NCI-H345 (cell line): ENCODE data around the gene TTYH2.
A peak's percentile ranks its signal among the peaks of the same experiment; 100 is the strongest.

Experiments used
- DNase-seq: peaks from one replicate; lab custom pipeline; 2025; lab: John Stamatoyannopoulos, UW

The TTYH2 gene

DNA sequence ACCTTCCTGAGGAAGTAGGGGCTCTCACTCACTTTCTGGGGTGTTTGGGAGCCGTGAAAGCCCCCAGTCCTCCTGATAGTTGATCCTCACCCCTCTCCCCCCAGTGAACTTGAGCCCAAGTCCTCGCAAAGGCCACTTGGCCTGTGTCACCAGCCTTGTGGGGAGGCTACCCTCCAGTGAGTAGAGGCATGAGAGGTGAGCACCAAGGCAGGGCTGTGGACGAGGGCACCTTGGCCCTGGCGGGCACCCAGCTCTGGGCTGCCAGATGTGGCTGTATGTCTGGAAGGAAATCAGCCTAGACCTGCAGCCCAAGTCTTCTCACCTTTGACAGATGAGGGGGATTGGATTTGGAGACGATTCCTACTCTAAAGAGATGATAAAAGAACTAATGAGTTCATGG, 3.1 kb downstream of the TTYH2 start:
- DNase-seq: no peak

DNA sequence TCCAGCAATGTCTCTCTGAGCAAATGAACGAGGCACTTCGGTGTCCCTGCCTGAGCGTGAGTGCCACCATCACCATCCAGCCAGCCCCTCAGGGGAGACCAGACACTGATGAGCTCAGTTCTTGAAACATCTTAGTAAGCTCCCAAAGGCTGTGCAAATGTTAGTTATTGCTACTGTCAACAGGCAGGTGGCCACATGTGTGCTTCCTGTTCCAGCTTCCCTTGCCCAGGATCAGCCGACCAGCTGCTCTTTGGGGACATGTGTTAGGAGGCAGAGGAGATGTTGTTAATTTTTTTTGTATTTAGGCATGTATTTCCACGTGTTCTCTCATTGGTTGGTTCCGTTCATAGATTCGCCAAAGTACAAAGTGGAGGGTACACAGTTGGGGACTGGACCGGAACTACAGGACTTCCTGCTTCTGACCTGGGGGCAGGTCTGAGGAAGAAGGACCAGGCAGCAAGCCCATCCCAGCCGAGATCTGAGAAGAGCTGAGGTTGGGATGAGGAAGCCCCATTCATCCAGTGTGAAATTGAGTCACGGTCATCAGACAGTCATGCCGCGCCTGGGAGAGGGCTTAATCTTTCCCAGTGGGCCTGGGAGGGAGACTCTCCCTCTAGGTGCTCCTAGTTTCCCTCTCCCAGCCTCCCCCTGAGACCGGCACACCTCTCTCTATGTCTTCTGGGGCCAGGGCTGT, 3.8 kb downstream of the TTYH2 start:
- peak; percentile 71 for DNase-seq

DNA sequence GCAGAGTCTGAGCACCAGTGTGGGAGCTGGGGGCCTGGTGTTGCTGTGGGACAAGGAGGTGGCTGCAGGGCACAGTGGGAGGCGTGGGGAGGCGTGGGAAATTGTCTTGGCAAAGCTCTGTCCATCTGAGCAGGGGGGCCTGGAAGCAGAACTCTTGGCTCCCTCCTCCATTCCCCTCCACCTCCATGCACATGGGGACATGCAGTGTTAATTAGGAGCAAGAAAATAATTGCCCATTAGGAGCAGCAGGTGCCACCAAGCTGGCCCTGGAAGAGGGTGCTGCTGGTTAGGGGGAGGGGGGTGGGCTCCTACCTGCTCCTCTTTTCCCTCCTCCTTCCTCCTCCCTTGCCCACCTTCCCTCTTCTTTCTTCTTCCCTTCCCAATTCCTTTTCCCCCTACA, 4.5 kb downstream of the TTYH2 start:
- DNase-seq: no peak

- DNase-seq: no peak
Observed at GRCh38 chr17:74218436-74218835, 5.1 kb downstream of the TTYH2 start.

DNA sequence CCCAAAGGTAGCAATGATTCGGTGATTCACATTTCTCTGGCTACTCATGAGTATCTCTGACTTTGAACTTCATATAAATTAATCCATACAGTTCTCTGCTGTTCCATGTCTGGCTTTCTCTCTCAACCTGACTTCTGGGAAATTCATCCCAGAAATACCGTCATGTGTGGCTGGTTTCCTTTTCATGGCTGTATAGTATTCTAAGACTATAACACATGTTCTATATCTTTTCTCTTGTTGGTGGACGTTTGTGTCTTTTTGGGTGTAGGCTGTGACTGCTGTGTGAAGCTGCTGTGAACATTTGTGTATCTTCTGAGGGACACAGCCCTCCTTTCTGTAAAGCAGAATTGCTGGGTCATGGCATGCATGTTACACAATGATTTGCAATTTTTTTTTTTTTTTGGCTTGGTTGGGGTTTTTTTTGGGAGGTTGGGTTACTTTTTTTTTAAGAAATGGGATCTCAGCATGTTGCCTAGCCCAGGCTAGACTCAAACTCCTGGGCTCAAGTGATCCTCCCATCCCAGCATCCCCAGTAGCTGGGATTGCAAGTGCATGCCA, 6.3 kb downstream of the TTYH2 start:
- DNase-seq: no peak

GRCh38 chr17:74220219-74220618, 6.8 kb downstream of the TTYH2 start:
- DNase-seq: no peak

DNA sequence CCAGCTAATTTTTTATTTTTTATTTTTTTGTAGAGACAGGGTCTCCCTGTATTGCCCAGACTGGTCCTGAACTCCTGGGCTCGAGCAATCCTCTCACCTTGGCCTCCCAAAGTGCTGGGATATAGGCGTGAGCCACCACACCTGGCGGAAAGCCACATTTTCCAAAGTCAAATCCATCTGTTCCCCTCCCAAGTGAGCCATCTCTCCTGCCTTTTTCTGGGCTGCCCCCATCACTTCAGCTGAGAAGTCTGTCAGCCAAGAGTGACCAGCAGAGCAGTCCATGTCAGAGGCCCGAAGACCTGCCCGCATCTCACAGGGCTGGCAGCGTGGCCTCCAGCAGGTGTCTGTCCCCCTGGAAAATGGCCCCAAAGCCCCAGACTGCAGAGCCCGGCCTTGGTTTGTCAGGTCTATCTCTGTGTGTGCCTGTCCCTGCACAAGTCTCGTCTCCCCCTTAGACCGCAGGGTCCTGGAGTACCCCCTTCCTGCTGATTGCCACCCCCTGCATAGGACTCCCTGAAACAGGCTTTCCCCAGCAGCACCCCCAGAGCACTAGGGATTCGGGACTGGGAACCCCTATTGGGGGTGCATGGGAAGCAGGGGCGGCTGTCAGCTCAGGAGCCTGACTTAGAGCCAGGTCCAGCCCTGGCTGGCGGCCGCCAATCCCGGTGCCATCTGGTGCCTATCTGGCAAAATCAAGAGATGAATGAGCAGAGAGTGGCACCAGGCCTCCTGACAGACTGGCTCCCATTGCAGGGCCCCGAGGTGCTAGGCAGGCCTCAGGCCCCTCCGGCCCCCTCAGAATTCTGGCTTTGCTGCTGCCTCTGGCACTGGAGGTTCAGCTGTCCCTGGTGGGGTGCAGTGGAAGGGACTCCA, 7.8 kb downstream of the TTYH2 start:
- no peak for DNase-seq

- no peak for DNase-seq
Observed at GRCh38 chr17:74222399-74222798, 9.0 kb downstream of the TTYH2 start.

DNA sequence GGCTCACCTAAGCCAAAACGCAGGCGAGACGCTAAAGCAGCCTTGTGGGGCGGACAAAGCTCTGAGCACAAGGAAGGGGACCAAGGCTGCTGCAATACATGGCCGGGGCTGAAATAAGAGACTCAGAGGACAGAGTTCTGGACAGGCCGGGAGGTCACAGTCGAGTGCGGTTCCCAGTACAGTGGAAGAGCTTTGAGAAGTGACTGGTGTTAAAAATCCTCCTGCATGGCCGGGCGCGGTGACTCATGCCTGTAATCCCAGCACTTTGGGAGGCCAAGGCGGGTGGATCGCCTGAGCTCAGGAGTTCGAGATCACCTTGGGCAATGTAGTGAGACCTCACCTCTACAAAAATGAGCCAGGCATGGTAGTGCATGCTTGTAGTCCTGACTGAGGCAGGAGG, 10.5 kb downstream of the TTYH2 start:
- DNase-seq: no peak

GRCh38 chr17:74224959-74225725, 11.8 kb downstream of the TTYH2 start:
- DNase-seq: no peak

DNA sequence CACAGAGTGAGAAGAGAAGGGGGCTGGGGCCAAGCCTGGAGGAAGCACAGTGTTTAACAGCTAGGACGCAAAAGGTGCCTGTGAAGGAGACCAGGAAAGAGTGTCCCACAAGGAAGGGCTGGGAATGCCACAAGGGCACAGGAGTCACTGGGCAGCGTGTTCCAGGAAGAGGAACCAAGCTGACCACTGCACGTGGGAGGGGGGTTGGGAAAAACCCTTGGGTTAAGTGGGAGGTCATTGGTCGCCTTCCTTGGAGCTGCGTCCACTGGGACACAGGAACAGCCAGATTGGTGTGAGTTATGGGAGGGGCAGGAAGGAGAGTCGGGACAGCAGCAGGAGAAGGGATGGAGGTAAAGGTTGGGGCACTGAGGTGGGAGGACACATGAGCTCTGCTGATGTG, 12.9 kb downstream of the TTYH2 start:
- DNase-seq: no peak

DNA sequence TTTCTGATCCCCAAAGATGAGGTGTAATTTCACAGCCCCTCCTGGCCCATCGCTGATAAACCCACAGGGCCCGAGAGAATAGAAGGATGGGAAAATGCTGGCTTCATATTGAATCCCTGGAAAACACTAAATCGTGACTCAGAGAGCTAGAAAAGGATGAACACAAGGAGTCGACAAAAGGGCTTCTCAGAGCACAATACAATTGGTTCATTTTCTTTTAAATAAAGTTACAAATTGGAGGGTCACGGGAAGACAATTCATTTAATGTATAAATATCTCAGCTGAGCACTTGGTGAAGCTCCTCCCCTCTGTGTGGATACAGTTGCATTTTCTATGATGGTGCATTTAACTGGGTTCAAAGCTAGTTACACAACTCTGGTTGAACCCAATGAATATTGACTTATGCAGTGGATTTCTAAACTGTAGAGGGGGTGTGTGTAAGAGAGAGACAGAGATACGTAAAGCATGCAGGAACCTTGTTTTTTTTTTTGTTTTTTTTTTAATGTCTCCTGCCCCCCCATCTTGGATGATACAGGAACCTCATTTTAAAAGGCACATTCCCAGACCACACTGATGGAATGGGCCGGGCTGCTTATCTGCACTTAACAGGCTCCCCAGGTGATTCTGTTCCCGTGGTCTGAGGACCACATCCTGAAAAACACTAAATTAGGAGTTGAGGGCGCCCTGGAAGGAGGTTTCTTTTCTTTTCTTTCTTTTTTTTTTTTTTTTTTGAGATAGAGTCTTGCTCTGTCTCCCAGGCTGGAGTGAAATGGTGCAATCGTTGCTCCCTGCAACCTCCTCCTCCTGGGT, 14.1 kb downstream of the TTYH2 start:
- DNase-seq: no peak

DNA sequence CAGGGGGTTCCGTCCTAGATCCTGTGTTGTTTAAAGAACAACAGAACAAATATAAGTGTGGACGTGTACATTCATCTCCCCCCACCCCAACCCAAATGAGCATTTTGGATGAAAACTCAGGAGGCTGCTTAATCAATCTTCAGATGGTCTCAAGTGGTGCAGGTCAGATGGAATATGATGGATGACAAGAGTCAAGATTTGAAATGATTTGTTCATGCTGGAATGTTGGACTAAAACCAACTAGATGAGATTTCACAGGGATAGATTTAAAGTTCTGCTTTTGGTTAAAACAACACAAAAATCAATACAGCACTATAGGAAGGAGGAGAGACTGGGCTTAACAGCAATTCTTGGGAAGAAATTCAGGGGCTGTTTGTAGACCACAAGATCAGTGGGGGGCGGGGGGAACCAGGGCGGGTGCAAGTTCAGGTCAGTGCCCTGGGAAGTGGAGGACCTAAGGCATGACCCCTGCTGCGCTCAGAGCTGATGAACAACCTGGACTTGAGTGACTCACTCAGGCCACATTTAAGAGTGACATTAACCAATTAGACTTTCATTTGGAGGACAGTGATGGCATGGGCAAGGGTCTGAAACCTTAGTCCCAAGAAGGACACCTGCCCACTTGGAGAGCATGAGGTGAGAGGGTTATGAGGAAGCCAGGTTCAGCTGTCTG, 15.1 kb downstream of the TTYH2 start:
- no peak for DNase-seq

GRCh38 chr17:74230896-74231295, 17.5 kb downstream of the TTYH2 start:
- DNase-seq: no peak

GRCh38 chr17:74231928-74232907, 18.8 kb downstream of the TTYH2 start:
- DNase-seq: no peak

- no peak for DNase-seq
Observed at GRCh38 chr17:74233937-74234336, 20.6 kb downstream of the TTYH2 start.

DNA sequence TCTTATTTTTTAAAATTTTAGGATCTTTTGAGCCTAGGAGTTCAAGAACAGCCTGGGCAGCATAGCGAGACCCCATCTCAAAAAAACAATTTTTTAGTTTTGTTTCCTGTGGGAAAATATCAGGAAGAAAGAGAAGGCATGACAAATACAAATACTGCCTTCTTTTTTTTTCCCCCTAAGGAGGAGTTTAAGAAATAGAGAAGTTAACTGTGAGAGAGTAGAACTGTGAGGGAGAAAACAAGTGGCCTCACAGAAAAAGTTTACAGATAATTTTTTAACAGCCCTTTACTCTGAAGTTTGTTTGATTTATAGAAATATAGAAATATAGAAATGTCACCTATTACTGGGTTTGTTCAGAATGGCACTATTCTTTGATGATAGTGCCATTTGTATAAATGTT, 21.1 kb downstream of the TTYH2 start:
- no peak for DNase-seq

GRCh38 chr17:74235040-74235581, 21.7 kb downstream of the TTYH2 start:
- no peak for DNase-seq

- no peak for DNase-seq
Observed at GRCh38 chr17:74235911-74236371, 22.6 kb downstream of the TTYH2 start.
